NCI-H2227 (cell line): ENCODE results near the gene OR52N5.

ENCODE experiments used
- DNase-seq: peaks from one replicate; lab custom pipeline; 2025; ENCODE audit not compliant: unreplicated experiment; lab: John Stamatoyannopoulos, UW

OR52N5 gene

DNA sequence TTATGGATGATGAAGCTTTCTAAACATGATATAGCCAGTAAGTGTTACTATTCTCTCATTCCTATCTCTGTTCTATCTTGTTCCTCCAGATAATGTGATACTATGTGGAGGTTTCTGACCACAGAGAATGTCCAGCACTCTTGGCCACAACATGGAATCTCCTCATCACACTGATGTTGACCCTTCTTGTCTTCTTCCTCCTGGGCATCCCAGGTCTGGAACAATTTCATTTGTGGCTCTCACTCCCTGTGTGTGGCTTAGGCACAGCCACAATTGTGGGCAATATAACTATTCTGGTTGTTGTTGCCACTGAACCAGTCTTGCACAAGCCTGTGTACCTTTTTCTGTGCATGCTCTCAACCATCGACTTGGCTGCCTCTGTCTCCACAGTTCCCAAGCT lies 56.8 kb downstream of the OR52N5 start:
- no peak for DNase-seq
